Neural cell (in vitro differentiated cells): ENCODE measurements around the gene LEMD2. TPM values are rescaled to one million over a fixed set of nuclear protein-coding genes. Genes with fewer than 3 reads are reported as not detected.

ENCODE experiments used
- H2AFZ ChIP-seq: fragments of 200-600, 300-800 bp; sonication (generic), shearing (Covaris generic); 2 replicates; pipeline ENCODE4 v1.6.0; 2014; ENCODE audit warnings: low read depth, mild to moderate bottlenecking, antibody characterized with exemption, low read length, moderate library complexity
- H3F3A ChIP-seq: fragments of 200-600 bp; shearing (Covaris generic); 2 replicates; pipeline ENCODE4 v1.6.1; 2016; ENCODE audit warnings: mild to moderate bottlenecking, moderate library complexity, mixed read lengths, antibody characterized with exemption, low read length; ENCODE audit not compliant: insufficient read depth, poor library complexity, severe bottlenecking
- H3K27ac ChIP-seq: fragments of 200-600, 300-800 bp; sonication (generic), shearing (Covaris generic); 2 replicates; pipeline ENCODE4 v1.5.1; 2014; ENCODE audit warnings: mild to moderate bottlenecking, low read length, moderate library complexity
- H3K27me3 ChIP-seq: fragments of 300-800, 200-600 bp; sonication (generic), shearing (Covaris generic); 2 replicates; pipeline ENCODE4 v1.6.0; 2014; ENCODE audit warnings: mild to moderate bottlenecking, low read depth, low read length, moderate library complexity; ENCODE audit not compliant: insufficient read depth
- H3K36me3 ChIP-seq: fragments of 300-800, 200-600 bp; sonication (generic), shearing (Covaris generic); 2 replicates; pipeline ENCODE4 v1.5.1; 2014; ENCODE audit warnings: mild to moderate bottlenecking, antibody characterized with exemption, low read length, moderate library complexity; ENCODE audit not compliant: insufficient read depth
- H3K4me2 ChIP-seq: fragments of 300-800, 200-600 bp; sonication (generic), shearing (Covaris generic); 2 replicates; pipeline ENCODE4 v1.6.0; 2014; ENCODE audit warnings: mild to moderate bottlenecking, low read length
- H3K4me3 ChIP-seq: fragments of 300-800, 200-600 bp; sonication (generic), shearing (Covaris generic); 2 replicates; pipeline ENCODE4 v1.5.1; 2014; ENCODE audit warnings: mild to moderate bottlenecking, low read length, moderate library complexity
- H3K79me2 ChIP-seq: fragments of 200-600 bp; shearing (Covaris generic); replicated peaks from 2 replicates; pipeline ENCODE4 v1.6.0; 2014; ENCODE audit warnings: mild to moderate bottlenecking, low read length, moderate library complexity; ENCODE audit not compliant: insufficient read depth
- H3K9ac ChIP-seq: fragments of 300-800, 200-600 bp; sonication (generic), shearing (Covaris generic); 2 replicates; pipeline ENCODE4 v1.6.1; 2016; ENCODE audit warnings: mild to moderate bottlenecking, low read length, mixed read lengths
- H3K9me2 ChIP-seq: fragments of 200-600 bp; shearing (Covaris generic); 2 replicates; pipeline ENCODE4 v1.6.1; 2016; ENCODE audit warnings: mild to moderate bottlenecking, low read length, mixed read lengths; ENCODE audit not compliant: insufficient read depth
- H3K9me3 ChIP-seq: fragments of 200-600, 300-800 bp; sonication (generic), shearing (Covaris generic); 2 replicates; pipeline ENCODE4 v1.6.1; 2016; ENCODE audit warnings: mild to moderate bottlenecking, mixed run types, low read length, moderate library complexity, mixed read lengths
- H4K20me1 ChIP-seq: fragments of 200-600 bp; shearing (Covaris generic); 2 replicates; pipeline ENCODE4 v1.6.1; 2016; ENCODE audit warnings: mild to moderate bottlenecking, mixed run types; ENCODE audit not compliant: insufficient read depth
- CTCF ChIP-seq: fragments of 450-650 bp; IDR thresholded peaks from 2 replicates; pipeline ENCODE4 v1.5.1; 2014; ENCODE audit warnings: antibody characterized with exemption, mild to moderate bottlenecking, moderate library complexity; ENCODE audit not compliant: poor library complexity, severe bottlenecking
- EP300 ChIP-seq: fragments of 450-650 bp; conservative IDR thresholded peaks from 2 replicates; pipeline ENCODE4 v1.6.1; 2014; ENCODE audit warnings: antibody characterized with exemption, mild to moderate bottlenecking, moderate library complexity; ENCODE audit not compliant: poor library complexity, severe bottlenecking
- EZH2 ChIP-seq: fragments of 200-600, 300-800 bp; shearing (Covaris generic), sonication (generic); IDR thresholded peaks from 2 replicates; pipeline ENCODE4 v1.6.1; 2014; ENCODE audit warnings: antibody characterized with exemption, low read length, borderline replicate concordance, mild to moderate bottlenecking; ENCODE audit not compliant: insufficient read depth, poor library complexity, severe bottlenecking
- MXI1 ChIP-seq: fragments of 450-650 bp; conservative IDR thresholded peaks from 2 replicates; pipeline ENCODE4 v1.6.1; 2014; ENCODE audit warnings: antibody characterized with exemption, mild to moderate bottlenecking; ENCODE audit not compliant: poor library complexity, severe bottlenecking
- POLR2AphosphoS5 ChIP-seq: IDR thresholded peaks from 2 replicates; pipeline ENCODE4 v1.6.1; 2012
- RAD21 ChIP-seq: fragments of 450-650 bp; conservative IDR thresholded peaks from 2 replicates; pipeline ENCODE4 v1.6.1; 2014; ENCODE audit warnings: antibody characterized with exemption, mild to moderate bottlenecking, moderate library complexity
- REST ChIP-seq: IDR thresholded peaks from 2 replicates; pipeline ENCODE4 v1.6.1; 2012; ENCODE audit warnings: borderline replicate concordance
- SMC3 ChIP-seq: fragments of 450-650 bp; conservative IDR thresholded peaks from 2 replicates; pipeline ENCODE4 v1.6.1; 2014; ENCODE audit warnings: antibody characterized with exemption, mild to moderate bottlenecking, moderate library complexity; ENCODE audit not compliant: poor library complexity
- TAF1 ChIP-seq: IDR thresholded peaks from 2 replicates; pipeline ENCODE4 v1.6.1; 2012; ENCODE audit warnings: low read depth
- polyA plus RNA-seq: library from polyadenylated mRNA; depleted of rRNA; stranded (reverse); fragments of >200 nt; gene quantifications from 2 replicates; pipeline ENCODE4 v1.2.3, GENCODE V29; 2014

LEMD2 gene
- polyA plus RNA-seq, 1 donor from 2014 or later = 84.6 TPM

GRCh38 chr6:33822575-33823395 is 33.9 kb upstream of the LEMD2 start:
- Histone ChIP-seq H3K4me2 (no peak overlapping the region), H3K27ac (no peak overlapping the region)

GRCh38 chr6:33820784-33821520 is 32.0 kb upstream of the LEMD2 start:
- Histone ChIP-seq H3K9me3 (no peaks in the 10 kb centered on the region), H3K27me3 (no peaks in the 10 kb centered on the region), H4K20me1 (no peaks in the 10 kb centered on the region), H3K9me2 (no peaks in the 10 kb centered on the region), H3K79me2 (no peaks in the 10 kb centered on the region), H3K4me2 (no peak overlapping the region), H3K4me3 (no peak overlapping the region), H2AFZ (no peak overlapping the region), H3K9ac (no peak overlapping the region), H3K27ac (no peak overlapping the region), H3K36me3 (no peaks in the 10 kb centered on the region), H3F3A (no peaks in the 10 kb centered on the region)
- TF ChIP-seq TAF1 (no peak), POLR2AphosphoS5 (no peak), EP300 (no peak), REST (no peak), RAD21 (no peak), SMC3 (no peak), MXI1 (no peak), EZH2 (no peak), CTCF (no peak)

More at GRCh38 chr6:33822575-33823395, 33.9 kb upstream of the LEMD2 start:
- Histone ChIP-seq H3K79me2 (no peaks in the 10 kb centered on the region), H3F3A (no peaks in the 10 kb centered on the region), H3K9me2 (no peaks in the 10 kb centered on the region), H3K36me3 (no peaks in the 10 kb centered on the region), H3K4me3 (no peak overlapping the region), H4K20me1 (no peaks in the 10 kb centered on the region), H3K9ac (no peak overlapping the region), H3K9me3 (no peaks in the 10 kb centered on the region), H3K27me3 (no peaks in the 10 kb centered on the region), H2AFZ (no peak overlapping the region)
- TF ChIP-seq MXI1 (no peak), REST (no peak), EZH2 (no peak), SMC3 (no peak), RAD21 (no peak)
